SK-N-SH (cell line): ENCODE measurements around the gene AFG3L2. TPM values are rescaled to one million over a fixed set of nuclear protein-coding genes. Genes with fewer than 3 reads are reported as not detected.

Source experiments
- CTCF ChIA-PET: fragments of 300-600, 350-600 bp; formaldehyde crosslinking; extraction: SDS; loops from one replicate; lab custom pipeline; 2021; lab: Yijun Ruan, JAX
- POLR2A ChIA-PET: fragments of 350-600 bp; sonication (Branson Sonifier 250); formaldehyde crosslinking; extraction: SDS; loops from one replicate; lab custom pipeline; 2020; ENCODE audit warnings: antibody characterized with exemption, inconsistent platforms; lab: Yijun Ruan, JAX
- DNase-seq: peaks from one replicate; pipeline ENCODE4 v3.0.0; 2012
- H2AFZ ChIP-seq: fragments of 200-600 bp; sonication (generic); 2 replicates; pipeline ENCODE4 v1.8.1; 2016; ENCODE audit warnings: antibody characterized with exemption, mild to moderate bottlenecking, low read depth
- H3F3A ChIP-seq: fragments of 200-600 bp; sonication (generic); replicated peaks from 2 replicates; pipeline ENCODE3; 2016; ENCODE audit warnings: antibody characterized with exemption, mild to moderate bottlenecking; ENCODE audit not compliant: insufficient read depth
- H3K27ac ChIP-seq, 2 experiments: fragments of 200-500 bp in 1 of 2; fragments of 200-600 bp in 1 of 2; sonication (Bioruptor generic) in 1 of 2; sonication (generic), shearing (Covaris generic) in 1 of 2; 2 replicates each; pipeline versions ENCODE4 v1.5.1 to v1.6.1; 2014 to 2016; ENCODE audit warnings: low read depth in 2 of 2, inconsistent platforms in 1 of 2, low read length in 1 of 2, mild to moderate bottlenecking in 1 of 2, mixed read lengths in 1 of 2
- H3K27me3 ChIP-seq: fragments of 200-600 bp; sonication (generic), shearing (Covaris generic); 2 replicates; pipeline ENCODE4 v1.6.1; 2016; ENCODE audit warnings: mixed run types; ENCODE audit not compliant: insufficient read depth
- H3K36me3 ChIP-seq, 2 experiments: fragments of 200-500 bp in 1 of 2; fragments of 200-600 bp in 1 of 2; sonication (Bioruptor generic) in 1 of 2; sonication (generic) in 1 of 2; replicated peaks in 1 of 2; 2 replicates each; pipeline versions ENCODE3 to v1.5.1; 2014 to 2016; ENCODE audit warnings: low read length in 1 of 2, mild to moderate bottlenecking in 1 of 2; ENCODE audit not compliant: insufficient read depth in 2 of 2, control insufficient read depth in 1 of 2
- H3K4me1 ChIP-seq, 2 experiments: fragments of 200-500 bp in 1 of 2; fragments of 200-600 bp in 1 of 2; sonication (Bioruptor generic) in 1 of 2; sonication (generic), shearing (Covaris generic) in 1 of 2; 2 replicates each; pipeline versions ENCODE4 v1.5.1 to v1.6.1; 2014 to 2016; ENCODE audit warnings: low read depth in 1 of 2, low read length in 1 of 2, mixed run types in 1 of 2; ENCODE audit not compliant: insufficient read depth in 2 of 2, control insufficient read depth in 1 of 2
- H3K4me2 ChIP-seq: fragments of 200-600 bp; sonication (generic), shearing (Covaris generic); 2 replicates; pipeline ENCODE4 v1.6.1; 2017; ENCODE audit warnings: mixed run types
- H3K4me3 ChIP-seq, 2 experiments: fragments of 200-500 bp in 1 of 2; fragments of 200-600 bp in 1 of 2; sonication (Bioruptor generic) in 1 of 2; sonication (generic), shearing (Covaris generic) in 1 of 2; 2 replicates each; pipeline versions ENCODE4 v1.5.1 to v1.8.1; 2014 to 2016; ENCODE audit warnings: low read depth in 2 of 2, inconsistent platforms in 1 of 2, low read length in 1 of 2, mild to moderate bottlenecking in 1 of 2, mixed read lengths in 1 of 2, moderate library complexity in 1 of 2
- H3K79me2 ChIP-seq: fragments of 200-600 bp; sonication (generic); 2 replicates; pipeline ENCODE4 v1.8.1; 2017; ENCODE audit warnings: mild to moderate bottlenecking; ENCODE audit not compliant: insufficient read depth
- H3K9ac ChIP-seq: fragments of 200-600 bp; sonication (generic); 2 replicates; pipeline ENCODE4 v1.6.1; 2017; ENCODE audit warnings: mixed run types
- H3K9me2 ChIP-seq: fragments of 200-600 bp; sonication (generic); 2 replicates; pipeline ENCODE4 v1.6.1; 2017; ENCODE audit warnings: mixed run types
- H3K9me3 ChIP-seq: fragments of 200-600 bp; sonication (generic); 2 replicates; pipeline ENCODE4 v1.6.1; 2017; ENCODE audit warnings: mixed run types, mild to moderate bottlenecking, moderate library complexity
- H4K20me1 ChIP-seq: fragments of 200-600 bp; sonication (generic); 2 replicates; pipeline ENCODE4 v1.6.1; 2017; ENCODE audit warnings: mild to moderate bottlenecking, mixed run types; ENCODE audit not compliant: insufficient read depth
- CTCF ChIP-seq: fragments of 200-600 bp; sonication (generic); IDR thresholded peaks from 2 replicates; pipeline ENCODE4 v1.6.1; 2017; ENCODE audit warnings: antibody characterized with exemption, mild to moderate bottlenecking, moderate library complexity
- ELF1 ChIP-seq: IDR thresholded peaks from 2 replicates; pipeline ENCODE4 v1.4.0; 2012
- PBX3 ChIP-seq: IDR thresholded peaks from 2 replicates; pipeline ENCODE4; 2012
- POLR2AphosphoS5 ChIP-seq: IDR thresholded peaks from 2 replicates; pipeline ENCODE4 v1.6.1; 2012; ENCODE audit warnings: low read depth, low read length
- RAD21 ChIP-seq: IDR thresholded peaks from 2 replicates; pipeline ENCODE4 v1.6.1; 2012; ENCODE audit warnings: mild to moderate bottlenecking, low read length
- ZBTB33 ChIP-seq: IDR thresholded peaks from 2 replicates; pipeline ENCODE4 v1.4.0; 2012; ENCODE audit warnings: low read depth, borderline replicate concordance
- WGBS: methylation state at CpG from one replicate; pipeline ENCODE4 v1.1.6; 2017; ENCODE audit warnings: low lambda C conversion rate; 5-methylcytosine and 5-hydroxymethylcytosine counted together
- polyA plus RNA-seq, 3 experiments: library from polyadenylated mRNA; depleted of rRNA; stranded (reverse); fragments of >200 nt; gene quantifications; 2 replicates each; pipeline ENCODE4 v1.2.3, GENCODE V29; 2012

AFG3L2 gene
- polyA plus RNA-seq, 1 of the 3 experiments (the other 2 are of a cell fraction) = 26.0 TPM

GRCh38 chr18:12423820-12424219 lies 46.8 kb upstream of the AFG3L2 start:
- WGBS = 91% methylated on average over 4 of the region's 5 CpGs
- CTCF ChIA-PET = interaction anchor here (1.0 to 2.4 kb wide), 3 partner anchors 17 to 32 kb away, joined by 3 to 12 read pairs (median 11); no protein-coding TSS in a partner anchor

More at GRCh38 chr18:12423820-12424219, 46.8 kb upstream of the AFG3L2 start:
- H3K79me2 ChIP-seq = peaks cover 4% of the 10 kb centered on the region; the same call in 1 of the 2 replicates
- H3K4me3 ChIP-seq = no peak overlapping the region
- no peaks in the 10 kb centered on the region for H3F3A ChIP-seq
- no peak overlapping the region for H2AFZ ChIP-seq
- no peak overlapping the region for H3K27ac ChIP-seq
- POLR2A ChIA-PET = interaction anchor here (0.9 to 1.4 kb wide), 2 partner anchors 16 to 18 kb away, joined by 3 to 5 read pairs; partner anchors contain the start of gene PRELID3A
- TF ChIP-seq CTCF (no peak), ELF1 (no peak), ZBTB33 (no peak), PBX3 (no peak), RAD21 (no peak), POLR2AphosphoS5 (no peak)
- no peaks in the 10 kb centered on the region for H3K27me3 ChIP-seq
- H3K4me2 ChIP-seq = no peak overlapping the region
- H3K9me3 ChIP-seq = no peaks in the 10 kb centered on the region
- H3K4me1 ChIP-seq = peaks cover 0 to 7% of the 10 kb centered on the region in 2 experiments; a peak in 1 of 4 replicates
- H3K9me2 ChIP-seq = no peaks in the 10 kb centered on the region
- no peak overlapping the region for H3K9ac ChIP-seq
- DNase-seq = no peak
- no peaks in the 10 kb centered on the region for H4K20me1 ChIP-seq
- H3K36me3 ChIP-seq = peaks cover 7 to 29% of the 10 kb centered on the region in 2 experiments
